H1 (cell line): ENCODE measurements around the gene GPER1. TPM values are rescaled to one million over a fixed set of nuclear protein-coding genes. Genes with fewer than 3 reads are reported as not detected.

Experiments
- CTCF ChIA-PET: fragments of 300-600 bp; sonication (Branson Sonifier 250); formaldehyde crosslinking; loops from one replicate; lab custom pipeline; 2021; ENCODE audit not compliant: partially characterized antibody; lab: Charles Lee
- POLR2A ChIA-PET: fragments of 300-600 bp; sonication (Branson Sonifier 250); formaldehyde crosslinking; loops from one replicate; lab custom pipeline; 2021; ENCODE audit warnings: inconsistent platforms; ENCODE audit not compliant: partially characterized antibody; lab: Charles Lee
- DNase-seq, 2 experiments: peaks; one replicate each; pipeline versions ENCODE4 v3.0.0 to v3.0.0-alpha.2; 2010 to 2022; ENCODE audit warnings: low spot score in 2 of 2, low read depth in 1 of 2, mixed read lengths in 1 of 2
- FAIRE-seq: peaks from 2 replicates; lab custom pipeline; 2011; peaks lifted over from hg19 to GRCh38; lab: Jason Lieb, UNC
- H2AFZ ChIP-seq: 2 replicates; pipeline ENCODE4 v1.8.1; 2012; ENCODE audit warnings: low read length, inconsistent platforms
- H2AK5ac ChIP-seq: 2 replicates; pipeline ENCODE4 v1.6.1; 2013; ENCODE audit warnings: low read depth, low read length
- H2BK120ac ChIP-seq: replicated peaks from 2 replicates; pipeline ENCODE3; 2013; ENCODE audit warnings: low read depth, low read length, inconsistent platforms
- H2BK12ac ChIP-seq: 2 replicates; pipeline ENCODE4 v1.6.1; 2013; ENCODE audit warnings: low read depth, low read length
- H2BK15ac ChIP-seq: 2 replicates; pipeline ENCODE4 v1.6.1; 2013; ENCODE audit warnings: low read length
- H2BK20ac ChIP-seq: 2 replicates; pipeline ENCODE4 v1.6.1; 2013; ENCODE audit warnings: low read length
- H2BK5ac ChIP-seq: 2 replicates; pipeline ENCODE4 v1.6.1; 2013; ENCODE audit warnings: low read depth, low read length
- H3K14ac ChIP-seq: 2 replicates; pipeline ENCODE4 v1.6.1; 2013; ENCODE audit warnings: inconsistent platforms; ENCODE audit not compliant: insufficient read length
- H3K18ac ChIP-seq: 2 replicates; pipeline ENCODE4 v1.6.1; 2013; ENCODE audit warnings: low read length; ENCODE audit errors: extremely low read depth
- H3K23ac ChIP-seq: 2 replicates; pipeline ENCODE4 v1.6.1; 2013; ENCODE audit warnings: inconsistent platforms; ENCODE audit not compliant: insufficient read length
- H3K23me2 ChIP-seq: 2 replicates; pipeline ENCODE4 v1.6.1; 2013; ENCODE audit warnings: low read depth, low read length
- H3K27ac ChIP-seq: 2 replicates; pipeline ENCODE4 v1.6.1; 2011; ENCODE audit warnings: low read depth, low read length, inconsistent platforms
- H3K27me3 ChIP-seq, 4 experiments: replicated peaks in 1 of 4; 1 replicate in 1 of 4; 2 replicates in 3 of 4; pipeline versions ENCODE4 v1.6.1 to v1.8.1; 2011 to 2013; ENCODE audit warnings: low read length in 3 of 4, mild to moderate bottlenecking in 3 of 4, inconsistent platforms in 2 of 4, mixed read lengths in 2 of 4, moderate library complexity in 1 of 4; ENCODE audit not compliant: control insufficient read depth in 3 of 4, insufficient read depth in 3 of 4; ENCODE audit errors: extremely low read depth in 1 of 4
- H3K36me3 ChIP-seq, 4 experiments: 2 replicates each; pipeline versions ENCODE4 v1.6.1 to v1.8.1; 2011 to 2013; ENCODE audit warnings: mild to moderate bottlenecking in 4 of 4, low read length in 3 of 4, moderate library complexity in 2 of 4, control low read depth in 1 of 4, inconsistent platforms in 1 of 4; ENCODE audit not compliant: insufficient read depth in 4 of 4, control insufficient read depth in 2 of 4
- H3K4ac ChIP-seq: replicated peaks from 2 replicates; pipeline ENCODE3; 2013; ENCODE audit warnings: low read length, low read depth, mixed read lengths, inconsistent platforms; ENCODE audit not compliant: insufficient read length
- H3K4me1 ChIP-seq, 4 experiments: replicated peaks in 1 of 4; 1 replicate in 1 of 4; 2 replicates in 3 of 4; pipeline versions ENCODE4 v1.6.1 to v1.8.1; 2011 to 2013; ENCODE audit warnings: low read length in 3 of 4, inconsistent platforms in 2 of 4, mixed read lengths in 1 of 4; ENCODE audit not compliant: insufficient read depth in 4 of 4, control insufficient read depth in 3 of 4
- H3K4me2 ChIP-seq, 2 experiments: 2 replicates each; pipeline versions ENCODE4 v1.6.1 to v1.8.1; 2011 to 2013; ENCODE audit warnings: low read depth in 2 of 2, low read length in 2 of 2, control low read depth in 1 of 2, inconsistent platforms in 1 of 2, mild to moderate bottlenecking in 1 of 2; ENCODE audit not compliant: insufficient read depth in 1 of 2
- H3K4me3 ChIP-seq, 4 experiments: fragments of 200-600, 300-600 bp in 1 of 4; sonication (generic), shearing (Covaris generic), sonication (Bioruptor Twin) in 1 of 4; 2 replicates each; pipeline versions ENCODE4 v1.5.1 to v1.8.1; 2011 to 2016; ENCODE audit warnings: low read length in 4 of 4, low read depth in 3 of 4, control low read depth in 2 of 4, inconsistent platforms in 2 of 4, mild to moderate bottlenecking in 2 of 4, mixed read lengths in 1 of 4, moderate library complexity in 1 of 4; ENCODE audit not compliant: insufficient read depth in 2 of 4; ENCODE audit errors: extremely low read depth in 1 of 4
- H3K56ac ChIP-seq: replicated peaks from 2 replicates; pipeline ENCODE3; 2013; ENCODE audit warnings: low read depth, mild to moderate bottlenecking, mixed read lengths, low read length, inconsistent platforms; ENCODE audit not compliant: insufficient read length
- H3K79me1 ChIP-seq: 2 replicates; pipeline ENCODE4 v1.6.1; 2013; ENCODE audit warnings: low read depth, low read length, control low read depth
- H3K79me2 ChIP-seq, 2 experiments: 2 replicates each; pipeline versions ENCODE4 v1.6.1 to v1.8.1; 2012 to 2013; ENCODE audit warnings: low read length in 2 of 2, mild to moderate bottlenecking in 2 of 2, inconsistent platforms in 1 of 2; ENCODE audit not compliant: insufficient read depth in 2 of 2, control insufficient read depth in 1 of 2
- H3K9ac ChIP-seq, 4 experiments: replicated peaks in 1 of 4; 1 replicate in 1 of 4; 2 replicates in 3 of 4; pipeline versions ENCODE4 v1.6.1 to v1.8.1; 2011 to 2013; ENCODE audit warnings: low read depth in 3 of 4, low read length in 3 of 4, control low read depth in 2 of 4, mild to moderate bottlenecking in 2 of 4, moderate library complexity in 2 of 4, inconsistent platforms in 1 of 4; ENCODE audit errors: extremely low read depth in 1 of 4
- H3K9me3 ChIP-seq, 2 experiments: 2 replicates each; pipeline versions ENCODE4 v1.6.1 to v1.8.1; 2012 to 2013; ENCODE audit warnings: mild to moderate bottlenecking in 2 of 2, moderate library complexity in 2 of 2, control low read depth in 1 of 2, inconsistent platforms in 1 of 2, low read depth in 1 of 2, low read length in 1 of 2, mixed read lengths in 1 of 2; ENCODE audit not compliant: insufficient read depth in 2 of 2
- H4K20me1 ChIP-seq, 2 experiments: replicated peaks in 1 of 2; 2 replicates each; pipeline versions ENCODE3 to v1.8.1; 2011 to 2013; ENCODE audit warnings: inconsistent platforms in 2 of 2, low read length in 2 of 2, mild to moderate bottlenecking in 1 of 2; ENCODE audit not compliant: insufficient read depth in 2 of 2, control insufficient read depth in 1 of 2
- H4K5ac ChIP-seq: 2 replicates; pipeline ENCODE4 v1.6.1; 2013; ENCODE audit warnings: low read length, low read depth, mixed read lengths, inconsistent platforms; ENCODE audit not compliant: insufficient read length
- H4K8ac ChIP-seq: 2 replicates; pipeline ENCODE4 v1.8.0; 2013; ENCODE audit warnings: mild to moderate bottlenecking, moderate library complexity, low read length, inconsistent platforms; ENCODE audit not compliant: insufficient read depth; ENCODE audit errors: extremely low read depth
- H4K91ac ChIP-seq: replicated peaks from 2 replicates; pipeline ENCODE3; 2013; ENCODE audit warnings: low read length, mixed read lengths, inconsistent platforms; ENCODE audit not compliant: insufficient read length
- ASH2L ChIP-seq: fragments of 200-600, 300-600 bp; sonication (generic); IDR thresholded peaks from one replicate; pipeline ENCODE4 v1.7.1; 2017; ENCODE audit warnings: low read length
- BRCA1 ChIP-seq: IDR thresholded peaks from 2 replicates; pipeline ENCODE4 v1.6.1; 2012; ENCODE audit warnings: low read depth, low read length, improper control_type of control experiment
- CEBPB ChIP-seq: IDR thresholded peaks from 2 replicates; pipeline ENCODE4 v1.6.1; 2012; ENCODE audit warnings: low read depth, low read length
- EZH2 ChIP-seq: fragments of 200-600 bp; sonication (generic); IDR thresholded peaks from 2 replicates; pipeline ENCODE4 v1.7.1; 2012; ENCODE audit warnings: low read depth, mild to moderate bottlenecking, moderate library complexity, low read length, inconsistent platforms; ENCODE audit not compliant: severe bottlenecking
- GTF2F1 ChIP-seq: IDR thresholded peaks from 2 replicates; pipeline ENCODE4 v1.6.1; 2012; ENCODE audit warnings: low read depth, low read length, improper control_type of control experiment, borderline replicate concordance
- KDM4A ChIP-seq: IDR thresholded peaks from one replicate; pipeline ENCODE4 v1.7.1; 2012; ENCODE audit warnings: low read depth, mild to moderate bottlenecking, moderate library complexity, low read length, inconsistent platforms; ENCODE audit not compliant: severe bottlenecking
- KDM5A ChIP-seq: fragments of 200-600 bp; IDR thresholded peaks from 2 replicates; pipeline ENCODE4 v1.7.1; 2012; ENCODE audit warnings: mild to moderate bottlenecking, low read length, inconsistent platforms, mixed read lengths
- MAX ChIP-seq: IDR thresholded peaks from 2 replicates; pipeline ENCODE4 v1.6.1; 2012; ENCODE audit warnings: inconsistent platforms
- NANOG ChIP-seq: IDR thresholded peaks from 2 replicates; pipeline ENCODE4 v1.6.1; 2011; ENCODE audit warnings: low read length, low read depth, mild to moderate bottlenecking, inconsistent platforms; ENCODE audit not compliant: insufficient read depth, poor library complexity, severe bottlenecking
- POU5F1 ChIP-seq: IDR thresholded peaks from 2 replicates; pipeline ENCODE4 v1.6.1; 2011; ENCODE audit warnings: low read depth, mild to moderate bottlenecking, low read length, moderate library complexity
- RXRA ChIP-seq: IDR thresholded peaks from 2 replicates; pipeline ENCODE4 v1.6.1; 2011; ENCODE audit warnings: low read depth, mild to moderate bottlenecking, low read length, moderate library complexity; ENCODE audit not compliant: insufficient read depth
- SIN3A ChIP-seq, 2 experiments: IDR thresholded peaks in 1 of 2; conservative IDR thresholded peaks in 1 of 2; 2 replicates each; pipeline ENCODE4 v1.6.1; 2011 to 2012; ENCODE audit warnings: low read length in 2 of 2, improper control_type of control experiment in 1 of 2, low read depth in 1 of 2, mild to moderate bottlenecking in 1 of 2
- WGBS, 2 experiments: shearing (Covaris generic) in 1 of 2; methylation state at CpG; one replicate each; pipeline versions ENCODE4 v1.1.6 to v1.1.7; 2013 to 2015; ENCODE audit warnings: low lambda C conversion rate in 2 of 2, mixed read lengths in 2 of 2, inconsistent platforms in 1 of 2, low coverage in 1 of 2, missing lambda C conversion rate in 1 of 2; ENCODE audit not compliant: insufficient replicate concordance in 2 of 2, insufficient coverage in 1 of 2, insufficient read length in 1 of 2; ENCODE audit errors: extremely low coverage in 1 of 2, missing lambda C conversion rate in 1 of 2; 5-methylcytosine and 5-hydroxymethylcytosine counted together
- polyA plus RNA-seq, 7 experiments: library from polyadenylated mRNA; depleted of rRNA in 3 of 7; stranded (reverse) in 5 of 7; unstranded in 2 of 7; fragments of >200 nt in 5 of 7; fragments of 200-250 nt in 2 of 7; gene quantifications; 1 replicate in 5 of 7; 2 replicates in 1 of 7; 4 replicates in 1 of 7; pipeline versions ENCODE4 v1.2.1 to v1.2.3, GENCODE V29; 2011 to 2013; ENCODE audit warnings: missing spikeins in 2 of 7, mixed read lengths in 2 of 7
- total RNA-seq: library from RNA; stranded (reverse); fragmentation: NEBNext Ultra II Directional; extraction: Animal tissue kit (Norgen Biotek cat#: 25700); gene quantifications from 2 replicates; pipeline ENCODE4 v1.2.1, GENCODE V29; 2021
- TF ChIP-seq, protein P1 (sequence below): IDR thresholded peaks from 2 replicates; pipeline ENCODE4 v1.6.1; 2011; ENCODE audit warnings: low read length, improper control_type of control experiment

GPER1 gene
- total and polyA plus RNA-seq, 2 of the 8 experiments (the other 6 are each of a cell fraction or from before 2014, with no cell fraction given), result 0.24 to 0.47 TPM

GRCh38 chr7:1099154-1099542 lies 11.2 kb downstream of the GPER1 start:
- Histone ChIP-seq H2BK5ac (no peak overlapping the region), H2BK15ac (no peak overlapping the region), H3K27ac (no peak overlapping the region), H4K91ac (no peak overlapping the region), H4K8ac (no peak overlapping the region), H3K18ac (no peak overlapping the region), H3K4ac (no peak overlapping the region), H3K79me1 (peaks cover 27% of the 10 kb centered on the region), H3K23ac (no peak overlapping the region), H2BK20ac (no peak overlapping the region), H3K27me3 (no peaks in the 10 kb centered on the region), H3K23me2 (no peaks in the 10 kb centered on the region), H4K20me1 (peaks cover 5 to 18% of the 10 kb centered on the region in 2 experiments), H3K9ac (no peak overlapping the region), H3K79me2 (peaks cover 0 to 17% of the 10 kb centered on the region in 2 experiments; a peak in 1 of 4 replicates), H3K4me1 (no peaks in the 10 kb centered on the region; a peak in 1 of 7 replicates), H2BK120ac (no peak overlapping the region), H3K4me3 (no peak overlapping the region), H3K4me2 (no peak overlapping the region), H3K36me3 (no peaks in the 10 kb centered on the region; a peak in 1 of 8 replicates), H3K14ac (no peak overlapping the region), H4K5ac (no peak overlapping the region), H2AK5ac (no peak overlapping the region), H3K9me3 (no peaks in the 10 kb centered on the region), H3K56ac (no peak overlapping the region), H2AFZ (no peak overlapping the region), H2BK12ac (no peak overlapping the region)
- FAIRE-seq (no peak), DNase-seq (no peak)
- 91% methylated on average over 24 of the region's 26 CpGs; no CpG with 5 or more reads in 1 of the 2 experiments for WGBS, 2 experiments
- POLR2A ChIA-PET, result interaction anchor here (0.7 kb wide), 1 partner anchor 191 kb away, joined by 3 read pairs; no protein-coding TSS in a partner anchor
- CTCF ChIA-PET, result interaction anchor here (0.9 to 1.9 kb wide), 6 partner anchors 8 to 26 kb away, joined by 3 to 9 read pairs (median 3); no protein-coding TSS in a partner anchor
- TF ChIP-seq POU5F1 (no peak), CEBPB (no peak), EZH2 (no peak), RXRA (no peak), BRCA1 (no peak), KDM5A (no peak), GTF2F1 (no peak), MAX (no peak), KDM4A (no peak), ASH2L (no peak), SIN3A (conservative IDR thresholded peaks at IDR 0.05 in 1 of 2, IDR thresholded peaks at IDR 0.05 in 1 of 2; ENCODE audit: low read depth in 1 of 2, low read length in 2 of 2) (no peak), NANOG (no peak)
- TF ChIP-seq, protein P1, sequence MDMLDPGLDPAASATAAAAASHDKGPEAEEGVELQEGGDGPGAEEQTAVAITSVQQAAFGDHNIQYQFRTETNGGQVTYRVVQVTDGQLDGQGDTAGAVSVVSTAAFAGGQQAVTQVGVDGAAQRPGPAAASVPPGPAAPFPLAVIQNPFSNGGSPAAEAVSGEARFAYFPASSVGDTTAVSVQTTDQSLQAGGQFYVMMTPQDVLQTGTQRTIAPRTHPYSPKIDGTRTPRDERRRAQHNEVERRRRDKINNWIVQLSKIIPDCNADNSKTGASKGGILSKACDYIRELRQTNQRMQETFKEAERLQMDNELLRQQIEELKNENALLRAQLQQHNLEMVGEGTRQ, result no peak
